Thyroid gland (tissue), 4 donors: ENCODE results near the gene CTDSPL. TPM values are rescaled to one million over a fixed set of nuclear protein-coding genes. Genes with fewer than 3 reads are reported as not detected.

ENCODE experiments used
- DNase-seq, 2 donors: peaks; one replicate each; pipeline ENCODE4 v3.0.0-alpha.2; 2019
- H3K27ac ChIP-seq, 3 donors: fragments of 200-600 bp; sonication (generic); 1 replicate in 2 of 3; 2 replicates in 1 of 3; pipeline ENCODE4 v1.5.1; 2016 to 2019; ENCODE audit warnings: mild to moderate bottlenecking in 1 of 3, moderate library complexity in 1 of 3
- H3K27me3 ChIP-seq: fragments of 200-600 bp; sonication (generic); one replicate; pipeline ENCODE4 v1.5.1; 2019
- H3K36me3 ChIP-seq, 2 donors: fragments of 200-600 bp; sonication (generic); one replicate each; pipeline ENCODE4 v1.5.1; 2016 to 2019
- H3K4me1 ChIP-seq, 2 donors: fragments of 200-600 bp; sonication (generic); one replicate each; pipeline ENCODE4 v1.5.1; 2017 to 2019
- H3K4me3 ChIP-seq, 3 donors: fragments of 200-600 bp; sonication (generic); replicated peaks in 1 of 3; 1 replicate in 2 of 3; 2 replicates in 1 of 3; pipeline ENCODE4 v1.5.1; 2016; ENCODE audit warnings: mild to moderate bottlenecking in 1 of 3
- H3K9me3 ChIP-seq: fragments of 200-600 bp; sonication (generic); one replicate; pipeline ENCODE4 v1.5.1; 2017
- CTCF ChIP-seq, 6 experiments: fragments of 200-600 bp in 3 of 6; fragments of 450-650 bp in 3 of 6; sonication (generic) in 3 of 6; IDR thresholded peaks; one replicate each; pipeline ENCODE4 v1.5.1; 2016 to 2019; ENCODE audit warnings: antibody characterized with exemption in 6 of 6, mild to moderate bottlenecking in 2 of 6, inconsistent platforms in 1 of 6, moderate library complexity in 1 of 6
- POLR2A ChIP-seq, 2 donors: fragments of 450-650 bp; IDR thresholded peaks; one replicate each; pipeline ENCODE4 v1.6.1; 2017; ENCODE audit warnings: antibody characterized with exemption in 2 of 2, mild to moderate bottlenecking in 2 of 2, moderate library complexity in 1 of 2
- WGBS, 2 donors: methylation state at CpG; one replicate each; pipeline ENCODE4 v1.1.5; 2017; 5-methylcytosine and 5-hydroxymethylcytosine counted together
- intact Hi-C: fragments of 100-400 bp; cut with DNase I; formaldehyde crosslinking; loops from one replicate; pipeline ENCODE4 v1.15.1; 2023
- total RNA-seq, 4 donors: library from RNA; depleted of rRNA; stranded (reverse); fragments of >200 nt; gene quantifications; one replicate each; pipeline ENCODE4 v1.2.3, GENCODE V29; 2016

CTDSPL gene
- total RNA-seq, 4 donors from 2014 or later, result 23.6 to 37.9 (median 29.8) TPM

- intact Hi-C loops, result no loop called here
- DNase-seq, result peak; percentile 54 to 59
- H3K9me3 ChIP-seq, result no peaks in the 10 kb centered on the region
- H3K27ac ChIP-seq, result no peak overlapping the region
- 76 to 81% methylated on average over 8 to 9 of the region's 9 CpGs for WGBS, 2 donors
- H3K27me3 ChIP-seq, result no peaks in the 10 kb centered on the region
- TF ChIP-seq CTCF (IDR thresholded peaks at IDR 0.05) (peak; percentile 41 to 78 (median 46)), POLR2A (IDR thresholded peaks at IDR 0.05) (no peak)
- peaks cover 0 to 2% of the 10 kb centered on the region in 2 donors for H3K4me1 ChIP-seq
- no peak overlapping the region for H3K4me3 ChIP-seq
- peaks cover 0 to 5% of the 10 kb centered on the region in 2 donors for H3K36me3 ChIP-seq
Observed at GRCh38 chr3:37974121-37975083, 112.7 kb downstream of the CTDSPL start.

- Histone ChIP-seq H3K27ac (no peak overlapping the region), H3K27me3 (no peaks in the 10 kb centered on the region), H3K9me3 (no peaks in the 10 kb centered on the region), H3K36me3 (peaks cover 0 to 12% of the 10 kb centered on the region in 2 donors), H3K4me3 (no peak overlapping the region), H3K4me1 (no peaks in the 10 kb centered on the region)
- WGBS, 2 donors, result 93 to 97% methylated on average over 8 of the region's 8 CpGs
- intact Hi-C loops, result no loop called here
- DNase-seq, result no peak
- TF ChIP-seq CTCF (IDR thresholded peaks at IDR 0.05), result no peak
- no peak for TF ChIP-seq POLR2A (IDR thresholded peaks at IDR 0.05)
Observed at GRCh38 chr3:37979541-37980461, 118.1 kb downstream of the CTDSPL start.

- TF ChIP-seq POLR2A (IDR thresholded peaks at IDR 0.05) (no peak), CTCF (IDR thresholded peaks at IDR 0.05) (no peak)
- 91 to 92% methylated on average over 14 of the region's 14 CpGs for WGBS, 2 donors
- no peaks in the 10 kb centered on the region for H3K27me3 ChIP-seq
- H3K27ac ChIP-seq, result no peak overlapping the region
- H3K36me3 ChIP-seq, result peaks cover 0 to 12% of the 10 kb centered on the region in 2 donors
- H3K4me3 ChIP-seq, result no peak overlapping the region
- intact Hi-C loops, result no loop called here
- no peaks in the 10 kb centered on the region for H3K4me1 ChIP-seq
- DNase-seq, result no peak
- no peaks in the 10 kb centered on the region for H3K9me3 ChIP-seq
Observed at GRCh38 chr3:37980462-37981347, 119.0 kb downstream of the CTDSPL start.

- WGBS, 2 donors, result 96 to 100% methylated on average over 2 of the region's 2 CpGs
- Histone ChIP-seq H3K9me3 (no peaks in the 10 kb centered on the region), H3K4me1 (no peaks in the 10 kb centered on the region), H3K27ac (no peak overlapping the region), H3K36me3 (peaks cover 0 to 7% of the 10 kb centered on the region in 2 donors), H3K27me3 (no peaks in the 10 kb centered on the region), H3K4me3 (no peak overlapping the region)
- DNase-seq, result no peak
- intact Hi-C loops, result no loop called here
- no peak for TF ChIP-seq CTCF (IDR thresholded peaks at IDR 0.05)
- TF ChIP-seq POLR2A (IDR thresholded peaks at IDR 0.05), result no peak
Observed at GRCh38 chr3:37981348-37981664, 119.6 kb downstream of the CTDSPL start.
